IMR-90 (cell line): Measurements from ENCODE around the gene ADGRA1. TPM values are rescaled to one million over a fixed set of nuclear protein-coding genes. Genes with fewer than 3 reads are reported as not detected.

Experiments used
- ATAC-seq: fragments of 200-7000 bp; cut with Tn5 transposase; 2 replicates; pipeline ENCODE4 v1.9.1; 2020; ENCODE audit warnings: low read depth, mild to moderate bottlenecking, moderate library complexity
- BruUV-seq: library from RNA; stranded (reverse); fragments of 400-500 nt; replicated peaks from 2 replicates; lab custom pipeline; 2021; lab: Mats Ljungman, UMichigan
- CTCF ChIA-PET: fragments of 300-600 bp; formaldehyde crosslinking; extraction: SDS; loops from one replicate; lab custom pipeline; 2021; ENCODE audit warnings: antibody characterized with exemption; lab: Yijun Ruan, JAX
- POLR2A ChIA-PET: fragments of 300-600 bp; sonication (Branson Sonifier 250); formaldehyde crosslinking; loops from one replicate; lab custom pipeline; 2022; ENCODE audit warnings: antibody characterized with exemption; ENCODE audit not compliant: unreplicated experiment; lab: Charles Lee
- DNase-seq: peaks from one replicate; pipeline ENCODE4 v3.0.0; 2013
- H2AFZ ChIP-seq: replicated peaks from 2 replicates; pipeline ENCODE3; 2013; ENCODE audit warnings: low read length, mild to moderate bottlenecking; ENCODE audit not compliant: poor library complexity
- H2AK5ac ChIP-seq: 2 replicates; pipeline ENCODE4 v1.6.1; 2013; ENCODE audit warnings: low read depth, low read length, inconsistent platforms
- H2AK9ac ChIP-seq: replicated peaks from 2 replicates; pipeline ENCODE3; 2013; ENCODE audit warnings: mild to moderate bottlenecking, low read depth, low read length, moderate library complexity; ENCODE audit not compliant: poor library complexity
- H2BK120ac ChIP-seq: 2 replicates; pipeline ENCODE4 v1.6.1; 2013; ENCODE audit warnings: low read depth, low read length, inconsistent platforms
- H2BK15ac ChIP-seq: 3 replicates; pipeline ENCODE4 v1.6.1; 2013; ENCODE audit warnings: low read depth, low read length, inconsistent platforms
- H2BK20ac ChIP-seq: 2 replicates; pipeline ENCODE4 v1.6.1; 2013; ENCODE audit warnings: low read depth, mild to moderate bottlenecking, inconsistent platforms, low read length, moderate library complexity
- H2BK5ac ChIP-seq: 2 replicates; pipeline ENCODE4 v1.6.1; 2013; ENCODE audit warnings: mild to moderate bottlenecking, low read depth, low read length, inconsistent platforms; ENCODE audit not compliant: poor library complexity, severe bottlenecking
- H3K14ac ChIP-seq: replicated peaks from 2 replicates; pipeline ENCODE4 v1.6.1; 2013; ENCODE audit warnings: low read depth, low read length, inconsistent platforms
- H3K18ac ChIP-seq: 2 replicates; pipeline ENCODE4 v1.6.1; 2013; ENCODE audit warnings: low read depth, low read length, control low read depth
- H3K23ac ChIP-seq: 2 replicates; pipeline ENCODE4 v1.6.1; 2013; ENCODE audit warnings: low read depth, low read length, inconsistent platforms
- H3K27ac ChIP-seq: 2 replicates; pipeline ENCODE4 v1.5.1; 2013; ENCODE audit warnings: mild to moderate bottlenecking, control low read depth, low read length; ENCODE audit not compliant: insufficient read depth
- H3K27me3 ChIP-seq: 2 replicates; pipeline ENCODE4 v1.6.1; 2013; ENCODE audit warnings: low read length; ENCODE audit not compliant: control insufficient read depth, insufficient read depth
- H3K36me3 ChIP-seq: 2 replicates; pipeline ENCODE4 v1.6.1; 2013; ENCODE audit warnings: low read length, mixed read lengths; ENCODE audit not compliant: control insufficient read depth, insufficient read depth
- H3K4ac ChIP-seq: 2 replicates; pipeline ENCODE4 v1.6.1; 2013; ENCODE audit warnings: low read depth, low read length, inconsistent platforms
- H3K4me1 ChIP-seq: 2 replicates; pipeline ENCODE4 v1.6.1; 2013; ENCODE audit warnings: low read length, mixed read lengths; ENCODE audit not compliant: control insufficient read depth, insufficient read depth
- H3K4me2 ChIP-seq: 2 replicates; pipeline ENCODE4 v1.6.1; 2013; ENCODE audit warnings: low read depth, mild to moderate bottlenecking, control low read depth, low read length, moderate library complexity
- H3K4me3 ChIP-seq: 2 replicates; pipeline ENCODE4 v1.5.1; 2013; ENCODE audit warnings: low read depth, mild to moderate bottlenecking, control low read depth, low read length, moderate library complexity; ENCODE audit not compliant: insufficient read depth
- H3K56ac ChIP-seq: 2 replicates; pipeline ENCODE4 v1.6.1; 2013; ENCODE audit warnings: low read length, inconsistent platforms; ENCODE audit not compliant: insufficient read depth; ENCODE audit errors: extremely low read depth
- H3K79me1 ChIP-seq, 2 experiments: 2 replicates each; pipeline ENCODE4 v1.6.1; 2013; ENCODE audit warnings: low read length in 2 of 2, inconsistent platforms in 1 of 2, low read depth in 1 of 2
- H3K9ac ChIP-seq: 2 replicates; pipeline ENCODE4 v1.6.1; 2013; ENCODE audit warnings: low read depth, low read length, control low read depth
- H3K9me1 ChIP-seq: 2 replicates; pipeline ENCODE4 v1.6.1; 2013; ENCODE audit warnings: low read length, inconsistent platforms; ENCODE audit not compliant: insufficient read depth
- H3K9me3 ChIP-seq: 2 replicates; pipeline ENCODE4 v1.6.1; 2013; ENCODE audit warnings: low read length; ENCODE audit not compliant: control insufficient read depth, insufficient read depth
- H4K20me1 ChIP-seq: 2 replicates; pipeline ENCODE4 v1.6.1; 2013; ENCODE audit warnings: low read length, inconsistent platforms; ENCODE audit not compliant: insufficient read depth
- H4K5ac ChIP-seq: 2 replicates; pipeline ENCODE4 v1.6.1; 2013; ENCODE audit warnings: mild to moderate bottlenecking, low read depth, low read length, control low read depth
- H4K8ac ChIP-seq, 2 experiments: 2 replicates each; pipeline ENCODE4 v1.6.1; 2013; ENCODE audit warnings: low read depth in 2 of 2, low read length in 2 of 2, control low read depth in 1 of 2, inconsistent platforms in 1 of 2
- H4K91ac ChIP-seq: 2 replicates; pipeline ENCODE4 v1.6.1; 2013; ENCODE audit warnings: low read depth, low read length, inconsistent platforms; ENCODE audit not compliant: insufficient read depth
- BHLHE40 ChIP-seq: fragments of 150-350 bp; IDR thresholded peaks from 2 replicates; pipeline ENCODE4 v1.6.1; 2016; ENCODE audit warnings: mild to moderate bottlenecking, low read depth, low read length
- CEBPB ChIP-seq: IDR thresholded peaks from 2 replicates; pipeline ENCODE4 v1.6.1; 2012; ENCODE audit warnings: low read depth, low read length, improper control_type of control experiment
- CHD1 ChIP-seq: IDR thresholded peaks from 2 replicates; pipeline ENCODE4 v1.6.1; 2012; ENCODE audit warnings: low read depth, low read length, improper control_type of control experiment
- CTCF ChIP-seq: conservative IDR thresholded peaks from 2 replicates; pipeline ENCODE4 v1.5.1; 2012; ENCODE audit warnings: mild to moderate bottlenecking, low read depth, low read length, improper control_type of control experiment
- ELK1 ChIP-seq: fragments of 150-350 bp; IDR thresholded peaks from 2 replicates; pipeline ENCODE4 v1.6.1; 2016; ENCODE audit warnings: low read depth, mild to moderate bottlenecking, low read length, moderate library complexity, borderline replicate concordance
- FOS ChIP-seq: fragments of 150-350 bp; IDR thresholded peaks from 2 replicates; pipeline ENCODE4 v1.6.1; 2016; ENCODE audit warnings: low read depth, low read length
- MAFK ChIP-seq: IDR thresholded peaks from 2 replicates; pipeline ENCODE4 v1.6.1; 2012; ENCODE audit warnings: low read depth, low read length, improper control_type of control experiment
- MAZ ChIP-seq: IDR thresholded peaks from 2 replicates; pipeline ENCODE4 v1.6.1; 2012; ENCODE audit warnings: low read depth, mild to moderate bottlenecking, low read length, improper control_type of control experiment, moderate library complexity, borderline replicate concordance
- MXI1 ChIP-seq: IDR thresholded peaks from 2 replicates; pipeline ENCODE4 v1.6.1; 2012; ENCODE audit warnings: low read depth, mild to moderate bottlenecking, low read length, moderate library complexity, borderline replicate concordance
- NFE2L2 ChIP-seq: fragments of 150-350 bp; IDR thresholded peaks from 2 replicates; pipeline ENCODE4 v1.6.1; 2016; ENCODE audit warnings: low read depth, mild to moderate bottlenecking, low read length
- POLR2A ChIP-seq: IDR thresholded peaks from 2 replicates; pipeline ENCODE4 v1.6.1; 2012; ENCODE audit warnings: mild to moderate bottlenecking, low read depth, low read length
- RAD21 ChIP-seq: IDR thresholded peaks from 2 replicates; pipeline ENCODE4 v1.6.1; 2012; ENCODE audit warnings: low read length, improper control_type of control experiment
- RCOR1 ChIP-seq: IDR thresholded peaks from 2 replicates; pipeline ENCODE4 v1.6.1; 2012; ENCODE audit warnings: mild to moderate bottlenecking, low read length, improper control_type of control experiment; ENCODE audit not compliant: insufficient replicate concordance
- RFX5 ChIP-seq: IDR thresholded peaks from 2 replicates; pipeline ENCODE4 v1.8.0; 2012; ENCODE audit warnings: low read depth, mild to moderate bottlenecking, low read length, moderate library complexity
- SMC3 ChIP-seq: fragments of 150-350 bp; IDR thresholded peaks from 2 replicates; pipeline ENCODE4 v1.6.1; 2016; ENCODE audit warnings: low read depth, mild to moderate bottlenecking, antibody characterized with exemption, low read length, moderate library complexity
- USF2 ChIP-seq: fragments of 150-350 bp; IDR thresholded peaks from 2 replicates; pipeline ENCODE4 v1.6.1; 2017; ENCODE audit warnings: mild to moderate bottlenecking, antibody characterized with exemption, low read length, low read depth
- WGBS, 2 experiments: methylation state at CpG; one replicate each; pipeline versions ENCODE4 v1.1.5 to v1.1.7; 2013; ENCODE audit warnings: missing lambda C conversion rate in 2 of 2; ENCODE audit not compliant: insufficient read length in 1 of 2; ENCODE audit errors: extremely low coverage in 2 of 2; 5-methylcytosine and 5-hydroxymethylcytosine counted together
- dilution Hi-C: fragments of 300-500 bp; cut with HindIII; formaldehyde crosslinking; loops from one replicate; pipeline ENCODE4 v1.14.3; 2018; ENCODE audit warnings: low sequenced_read_pairs; ENCODE audit not compliant: unreplicated experiment
- in situ Hi-C: fragments of 300-500 bp; cut with MboI; formaldehyde crosslinking; loops from 3 replicates; pipeline ENCODE4 v1.14.3; 2019; ENCODE audit warnings: low sequenced_read_pairs, inconsistent platforms, mixed read lengths
- intact Hi-C: fragments of 100-400 bp; cut with micrococcal nuclease; formaldehyde crosslinking; loops from 2 replicates; pipeline ENCODE4 v1.10.0; 2022
- polyA plus RNA-seq, 3 experiments: library from polyadenylated mRNA; depleted of rRNA; stranded (reverse); fragments of >200 nt; gene quantifications; 2 replicates each; pipeline ENCODE4 v1.2.3, GENCODE V29; 2012; ENCODE audit warnings: low replicate concordance in 1 of 3
- total RNA-seq: library from RNA; depleted of rRNA; stranded (reverse); fragments of >200 nt; gene quantifications from 2 replicates; pipeline ENCODE4 v1.2.3, GENCODE V29; 2012

Gene ADGRA1
- total and polyA plus RNA-seq, 2 of the 4 experiments (the other 2 are of a cell fraction) = not detected

GRCh38 chr10:133168617-133169031, 80.9 kb downstream of the ADGRA1 start:
- WGBS, 2 experiments = 90% methylated on average over 8 of the region's 14 CpGs; no CpG with 5 or more reads in 1 of the 2 experiments
- Histone ChIP-seq H3K14ac (no peak overlapping the region), H2AK9ac (no peak overlapping the region), H2AK5ac (no peak overlapping the region), H4K91ac (no peak overlapping the region), H2BK5ac (no peak overlapping the region), H3K79me1 (no peaks in the 10 kb centered on the region), H3K4me3 (no peak overlapping the region), H3K18ac (no peak overlapping the region), H3K4me2 (no peak overlapping the region), H3K56ac (no peak overlapping the region), H2AFZ (no peak overlapping the region), H3K23ac (no peak overlapping the region), H3K9me3 (0 out of 2 replicates have a peak, but pooled peaks cover 2% of the 10 kb centered on the region), H3K36me3 (peaks cover 2% of the 10 kb centered on the region; the same call in 1 of the 2 replicates), H3K9ac (no peak overlapping the region), H4K5ac (no peak overlapping the region), H3K27me3 (no peaks in the 10 kb centered on the region), H2BK120ac (no peak overlapping the region), H3K4me1 (no peaks in the 10 kb centered on the region), H3K27ac (no peak overlapping the region), H4K20me1 (no peaks in the 10 kb centered on the region), H3K4ac (no peak overlapping the region), H2BK20ac (no peak overlapping the region), H4K8ac (no peak overlapping the region), H3K9me1 (no peaks in the 10 kb centered on the region; the same call in 1 of the 2 replicates), H2BK15ac (no peak overlapping the region)
- in situ Hi-C loops (no loop called here), dilution Hi-C loops (no loop called here), intact Hi-C loops (no loop called here)
- no peak for DNase-seq
- CTCF ChIA-PET = no interaction called here
- POLR2A ChIA-PET = no interaction called here
- TF ChIP-seq RFX5 (no peak), FOS (no peak), SMC3 (no peak), MXI1 (no peak), CHD1 (no peak), RCOR1 (no peak), BHLHE40 (no peak), MAZ (no peak), USF2 (no peak), CEBPB (no peak), CTCF (no peak), RAD21 (no peak), NFE2L2 (no peak), MAFK (no peak), ELK1 (no peak), POLR2A (no peak)
- BruUV-seq = no TSS peak
- ATAC-seq = no peak
